ENCODE measurements around the gene KRTAP10-1. TPM values are rescaled to one million over a fixed set of nuclear protein-coding genes. Genes with fewer than 3 reads are reported as not detected.

KRTAP10-1 gene
- polyA plus RNA-seq, 10 donors: not detected

Other genes with a start within 250 kb of the KRTAP10-1 start
- gene PFKL, start 240.1 kb downstream of the KRTAP10-1 start, polyA plus RNA-seq (ENCODE audit: insufficient read length in 10 of 10): 10 to 100 TPM; 44.5 to 77.0 (median 57.1) TPM
- gene CFAP410, start 200.8 kb downstream of the KRTAP10-1 start, polyA plus RNA-seq (ENCODE audit: insufficient read length in 10 of 10): 10 to 100 TPM; 10.5 to 20.6 (median 15.3) TPM
- gene TRPM2, start 186.6 kb downstream of the KRTAP10-1 start, polyA plus RNA-seq (ENCODE audit: insufficient read length in 10 of 10): 1 to 10 TPM in 8 of 10 donors, under 1 TPM in 2; 0.74 to 2.4 (median 1.7) TPM
- 1 to 10 TPM; 2.0 to 4.3 (median 2.6) TPM for gene LRRC3, start 84.7 kb downstream of the KRTAP10-1 start, polyA plus RNA-seq (ENCODE audit: insufficient read length in 10 of 10)
- gene KRTAP10-2, start 11.3 kb upstream of the KRTAP10-1 start, polyA plus RNA-seq (ENCODE audit: insufficient read length in 10 of 10): not detected
- gene KRTAP10-3, start 18.6 kb upstream of the KRTAP10-1 start, polyA plus RNA-seq (ENCODE audit: insufficient read length in 10 of 10): not detected
- not detected for gene KRTAP10-4, start 33.5 kb upstream of the KRTAP10-1 start, polyA plus RNA-seq (ENCODE audit: insufficient read length in 10 of 10)
- not detected for gene KRTAP10-5, start 40.4 kb upstream of the KRTAP10-1 start, polyA plus RNA-seq (ENCODE audit: insufficient read length in 10 of 10)
- gene KRTAP10-6, start 52.3 kb upstream of the KRTAP10-1 start, polyA plus RNA-seq (ENCODE audit: insufficient read length in 10 of 10): not detected
- not detected for gene KRTAP10-7, start 60.4 kb upstream of the KRTAP10-1 start, polyA plus RNA-seq (ENCODE audit: insufficient read length in 10 of 10)
- gene KRTAP10-8, start 71.9 kb upstream of the KRTAP10-1 start, polyA plus RNA-seq (ENCODE audit: insufficient read length in 10 of 10): not detected
- not detected for gene KRTAP10-9, start 86.9 kb upstream of the KRTAP10-1 start, polyA plus RNA-seq (ENCODE audit: insufficient read length in 10 of 10)
- gene KRTAP10-10, start 97.2 kb upstream of the KRTAP10-1 start, polyA plus RNA-seq (ENCODE audit: insufficient read length in 10 of 10): not detected
- not detected for gene KRTAP10-11, start 106.2 kb upstream of the KRTAP10-1 start, polyA plus RNA-seq (ENCODE audit: insufficient read length in 10 of 10)
- gene KRTAP12-4, start 114.5 kb upstream of the KRTAP10-1 start, polyA plus RNA-seq (ENCODE audit: insufficient read length in 10 of 10): not detected
- not detected for gene KRTAP12-3, start 117.7 kb upstream of the KRTAP10-1 start, polyA plus RNA-seq (ENCODE audit: insufficient read length in 10 of 10)
- gene KRTAP12-2, start 126.7 kb upstream of the KRTAP10-1 start, polyA plus RNA-seq (ENCODE audit: insufficient read length in 10 of 10): not detected
- not detected for gene KRTAP12-1, start 142.0 kb upstream of the KRTAP10-1 start, polyA plus RNA-seq (ENCODE audit: insufficient read length in 10 of 10)
- not detected for gene KRTAP10-12, start 157.0 kb upstream of the KRTAP10-1 start, polyA plus RNA-seq (ENCODE audit: insufficient read length in 10 of 10)
- gene TSPEAR, start 171.4 kb upstream of the KRTAP10-1 start, polyA plus RNA-seq (ENCODE audit: insufficient read length in 10 of 10): 1 to 10 TPM in 2 of 10 donors, under 1 TPM in 7, not detected in 1; 0.10 to 3.2 (median 0.22) TPM

Data from muscle of back (tissue), 10 donors.